Gastrocnemius medialis (tissue), 4 donors: ENCODE measurements around the gene LRRC45. TPM values are rescaled to one million over a fixed set of nuclear protein-coding genes. Genes with fewer than 3 reads are reported as not detected.

Source experiments
- ATAC-seq, 2 donors: fragments of 150-250 bp; one replicate each; pipeline ENCODE4 v1.9.1; 2016
- DNase-seq, 2 donors: peaks; one replicate each; pipeline ENCODE4 v3.0.0-alpha.2; 2019
- H3K27ac ChIP-seq, 4 donors: fragments of 200-600 bp; sonication (generic); 1 replicate in 1 of 4; 2 replicates in 3 of 4; pipeline ENCODE4 v1.5.1; 2016 to 2018; ENCODE audit warnings: mild to moderate bottlenecking in 2 of 4, moderate library complexity in 1 of 4
- H3K27me3 ChIP-seq, 3 donors: fragments of 200-600 bp; sonication (generic) in 2 of 3; 1 replicate in 1 of 3; 2 replicates in 2 of 3; pipeline versions ENCODE4 v1.5.1 to v1.6.0; 2016 to 2019; ENCODE audit warnings: mild to moderate bottlenecking in 1 of 3, moderate library complexity in 1 of 3
- H3K36me3 ChIP-seq, 2 donors: fragments of 200-600 bp; sonication (generic) in 1 of 2; one replicate each; pipeline ENCODE4 v1.5.1; 2017 to 2018
- H3K4me1 ChIP-seq, 2 donors: fragments of 200-600 bp; sonication (generic) in 1 of 2; one replicate each; pipeline ENCODE4 v1.5.1; 2016 to 2017; ENCODE audit warnings: mild to moderate bottlenecking in 2 of 2
- H3K4me3 ChIP-seq, 4 donors: fragments of 200-600 bp; sonication (generic) in 3 of 4; 1 replicate in 1 of 4; 2 replicates in 3 of 4; pipeline ENCODE4 v1.5.1; 2016 to 2019; ENCODE audit warnings: mild to moderate bottlenecking in 2 of 4
- H3K9me3 ChIP-seq, 3 donors: fragments of 200-600 bp; sonication (generic) in 2 of 3; 1 replicate in 1 of 3; 2 replicates in 2 of 3; pipeline ENCODE4 v1.5.1; 2016 to 2019
- POLR2A ChIP-seq, 2 donors: fragments of 450-650 bp; IDR thresholded peaks; one replicate each; pipeline ENCODE4 v1.6.1; 2017; ENCODE audit warnings: antibody characterized with exemption in 2 of 2, mild to moderate bottlenecking in 2 of 2, moderate library complexity in 2 of 2
- in situ Hi-C, 4 donors: fragments of 200-750 bp; cut with MboI; loops; one replicate each; pipeline versions ENCODE4 v1.15.0 to v1.8.0; 2017; ENCODE audit warnings: low sequenced_read_pairs in 4 of 4
- intact Hi-C: fragments of 100-400 bp; cut with DNase I; formaldehyde crosslinking; loops from one replicate; pipeline ENCODE4 v1.15.1; 2023; ENCODE audit warnings: low total_unique reads
- total RNA-seq, 4 donors: library from RNA; depleted of rRNA; stranded (reverse); fragments of >200 nt; gene quantifications; one replicate each; pipeline versions ENCODE4 v1.1.0 to v1.2.3, GENCODE V29; 2016
- TF ChIP-seq, protein P1 (sequence below), 5 experiments: fragments of 450-650 bp in 3 of 5; fragments of 200-600 bp in 2 of 5; sonication (generic) in 2 of 5; IDR thresholded peaks in 4 of 5; conservative IDR thresholded peaks in 1 of 5; 1 replicate in 4 of 5; 2 replicates in 1 of 5; pipeline ENCODE4 v1.5.1; 2016 to 2019; ENCODE audit warnings: antibody characterized with exemption in 5 of 5, mild to moderate bottlenecking in 3 of 5, moderate library complexity in 3 of 5

Gene LRRC45
- total RNA-seq, 4 donors from 2014 or later, result 1.1 to 5.0 (median 3.8) TPM

DNA sequence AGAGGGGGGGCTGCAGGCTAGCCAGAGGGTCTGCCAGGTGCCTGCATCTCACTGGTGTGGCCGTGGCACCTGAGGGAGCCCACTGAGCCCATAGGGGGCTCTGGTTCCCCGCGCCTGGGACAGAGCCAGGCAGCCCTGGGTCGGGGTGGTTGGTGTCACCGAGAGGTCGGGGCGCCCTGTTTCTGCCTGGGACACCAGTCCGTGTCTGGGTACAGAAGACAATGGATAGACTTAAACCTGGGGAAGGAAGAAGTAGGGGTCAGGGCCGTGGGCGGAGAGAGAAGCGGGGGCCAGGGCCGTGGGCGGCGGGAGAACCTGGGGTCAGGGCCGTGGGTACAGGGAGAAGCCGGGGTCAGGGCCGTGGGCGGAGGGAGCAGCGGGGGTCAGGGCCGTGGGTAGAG, 25.5 kb downstream of the LRRC45 start:
- Histone ChIP-seq H3K27ac (no peak overlapping the region), H3K36me3 (peaks cover 0 to 39% of the 10 kb centered on the region in 2 donors), H3K9me3 (no peaks in the 10 kb centered on the region), H3K4me1 (peaks cover 22 to 27% of the 10 kb centered on the region in 2 donors), H3K4me3 (no peak overlapping the region), H3K27me3 (no peaks in the 10 kb centered on the region)
- intact Hi-C loops, result no loop called here
- in situ Hi-C loops, result loop anchor here in 1 of 4 donors (25.0 kb wide), 1 partner anchor 89 kb away; no protein-coding TSS in a partner anchor
- DNase-seq, result no peak
- TF ChIP-seq, protein P1, sequence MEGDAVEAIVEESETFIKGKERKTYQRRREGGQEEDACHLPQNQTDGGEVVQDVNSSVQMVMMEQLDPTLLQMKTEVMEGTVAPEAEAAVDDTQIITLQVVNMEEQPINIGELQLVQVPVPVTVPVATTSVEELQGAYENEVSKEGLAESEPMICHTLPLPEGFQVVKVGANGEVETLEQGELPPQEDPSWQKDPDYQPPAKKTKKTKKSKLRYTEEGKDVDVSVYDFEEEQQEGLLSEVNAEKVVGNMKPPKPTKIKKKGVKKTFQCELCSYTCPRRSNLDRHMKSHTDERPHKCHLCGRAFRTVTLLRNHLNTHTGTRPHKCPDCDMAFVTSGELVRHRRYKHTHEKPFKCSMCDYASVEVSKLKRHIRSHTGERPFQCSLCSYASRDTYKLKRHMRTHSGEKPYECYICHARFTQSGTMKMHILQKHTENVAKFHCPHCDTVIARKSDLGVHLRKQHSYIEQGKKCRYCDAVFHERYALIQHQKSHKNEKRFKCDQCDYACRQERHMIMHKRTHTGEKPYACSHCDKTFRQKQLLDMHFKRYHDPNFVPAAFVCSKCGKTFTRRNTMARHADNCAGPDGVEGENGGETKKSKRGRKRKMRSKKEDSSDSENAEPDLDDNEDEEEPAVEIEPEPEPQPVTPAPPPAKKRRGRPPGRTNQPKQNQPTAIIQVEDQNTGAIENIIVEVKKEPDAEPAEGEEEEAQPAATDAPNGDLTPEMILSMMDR (IDR thresholded peaks at IDR 0.05 in 4 of 5, conservative IDR thresholded peaks at IDR 0.05 in 1 of 5), result no peak
- TF ChIP-seq POLR2A (IDR thresholded peaks at IDR 0.05), result no peak
- ATAC-seq, result no peak

- Histone ChIP-seq H3K4me1 (peaks cover 22 to 29% of the 10 kb centered on the region in 2 donors), H3K4me3 (no peak overlapping the region), H3K27ac (no peak overlapping the region), H3K36me3 (peaks cover 0 to 44% of the 10 kb centered on the region in 2 donors), H3K9me3 (no peaks in the 10 kb centered on the region), H3K27me3 (no peaks in the 10 kb centered on the region)
- ATAC-seq (no peak), DNase-seq (no peak)
- intact Hi-C loops (no loop called here), in situ Hi-C loops (loop anchor here in 1 of 4 donors (25.0 kb wide), 1 partner anchor 88 kb away; no protein-coding TSS in a partner anchor)
- TF ChIP-seq, protein P1 (IDR thresholded peaks at IDR 0.05 in 4 of 5, conservative IDR thresholded peaks at IDR 0.05 in 1 of 5), result no peak
- TF ChIP-seq POLR2A (IDR thresholded peaks at IDR 0.05), result no peak
These were observed 26.0 kb downstream of the LRRC45 start for GRCh38 chr17:82049106-82049505.

DNA sequence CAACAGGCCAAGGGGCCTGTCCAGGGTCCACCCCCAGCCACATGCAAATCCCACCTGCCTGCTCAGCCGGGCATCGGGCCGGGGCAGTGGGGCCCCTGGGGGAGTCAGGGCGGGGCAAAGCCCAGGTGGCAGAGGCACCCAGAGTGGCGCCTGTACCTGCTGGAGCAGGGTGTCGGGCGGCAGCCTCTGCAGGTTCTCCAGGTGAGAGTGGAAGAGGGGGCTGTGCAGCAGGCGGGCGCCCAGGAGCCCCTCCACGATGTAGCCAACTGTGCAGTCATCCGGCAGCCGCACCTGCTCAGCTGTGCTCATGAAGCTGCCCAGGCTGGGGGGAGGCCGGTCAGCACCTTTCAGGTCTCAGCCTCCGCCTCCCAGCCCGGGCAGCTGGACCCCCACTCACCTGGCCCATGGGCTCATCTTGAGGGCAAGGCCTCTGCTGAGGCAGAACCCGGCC, 26.4 kb downstream of the LRRC45 start:
- DNase-seq, result no peak
- no peaks in the 10 kb centered on the region for H3K9me3 ChIP-seq
- no peaks in the 10 kb centered on the region for H3K27me3 ChIP-seq
- TF ChIP-seq, protein P1 (IDR thresholded peaks at IDR 0.05 in 4 of 5, conservative IDR thresholded peaks at IDR 0.05 in 1 of 5), result no peak
- TF ChIP-seq POLR2A (IDR thresholded peaks at IDR 0.05), result no peak
- ATAC-seq, result no peak
- intact Hi-C loops, result no loop called here
- no peak overlapping the region for H3K27ac ChIP-seq
- peaks cover 0 to 49% of the 10 kb centered on the region in 2 donors for H3K36me3 ChIP-seq
- no peak overlapping the region for H3K4me3 ChIP-seq
- in situ Hi-C loops, result loop anchor here in 1 of 4 donors (25.0 kb wide), 1 partner anchor 88 kb away; no protein-coding TSS in a partner anchor
- H3K4me1 ChIP-seq, result peaks cover 22 to 29% of the 10 kb centered on the region in 2 donors

DNA sequence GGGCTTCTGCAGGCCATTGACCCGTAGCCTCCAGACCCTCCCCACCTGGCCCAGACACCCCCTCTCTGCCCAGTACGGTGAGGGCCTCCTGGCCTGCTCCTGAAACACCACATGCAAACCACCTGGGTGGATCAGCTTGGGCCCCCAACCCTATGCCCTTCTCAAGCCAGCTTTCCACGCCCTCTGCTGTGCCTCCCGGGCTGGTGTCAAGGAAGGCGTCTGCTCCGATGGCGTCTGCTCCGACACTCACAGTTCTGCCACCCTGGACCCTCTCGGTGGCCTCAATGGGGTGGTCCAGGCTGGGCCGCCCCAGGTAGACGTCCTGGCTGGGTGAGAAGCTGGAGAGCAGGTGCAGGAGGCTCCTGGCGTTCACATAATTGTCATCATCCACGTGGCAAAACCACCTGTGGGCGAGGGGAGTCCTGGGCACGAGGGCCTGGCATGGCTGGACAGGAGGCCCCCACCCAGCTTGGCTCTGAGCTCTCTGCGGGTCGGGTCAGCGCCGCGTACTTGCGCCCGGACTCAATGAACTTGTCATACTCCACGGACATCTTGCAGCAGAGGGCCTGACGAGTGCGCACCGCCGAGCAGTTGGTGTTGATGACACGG, 27.2 kb downstream of the LRRC45 start:
- intact Hi-C loops, result loop anchor here (5.0 kb wide), 1 partner anchor 47 kb away; the partner anchor contains the start of gene FASN

More for the DNA sequence above, 27.2 kb downstream of the LRRC45 start:
- in situ Hi-C loops, result no loop called here
- H3K36me3 ChIP-seq, result peaks cover 0 to 56% of the 10 kb centered on the region in 2 donors
- no peaks in the 10 kb centered on the region for H3K9me3 ChIP-seq
- peak overlapping the region in 3 of 4 donors; percentile 36 to 60 (median 56) for H3K27ac ChIP-seq
- H3K4me3 ChIP-seq, result peak overlapping the region; percentile 52 to 87 (median 74)
- DNase-seq (no peak), ATAC-seq (no peak)
- peaks cover 22 to 29% of the 10 kb centered on the region in 2 donors for H3K4me1 ChIP-seq
- TF ChIP-seq, protein P1 (IDR thresholded peaks at IDR 0.05 in 4 of 5, conservative IDR thresholded peaks at IDR 0.05 in 1 of 5), result no peak
- H3K27me3 ChIP-seq, result no peaks in the 10 kb centered on the region
